K562 (cell line): Measurements from ENCODE around the gene TACR2.

Experiments
- ARNT ChIP-seq, 2 experiments: fragments of 450-650 bp; IDR thresholded peaks; 2 replicates each; pipeline ENCODE4 v1.6.1; 2016; ENCODE audit warnings: mild to moderate bottlenecking in 1 of 2
- CHD4 ChIP-seq: fragments of 200-600 bp; sonication (generic); IDR thresholded peaks from 3 replicates; pipeline ENCODE4 v1.6.1; 2012; ENCODE audit warnings: low read depth, mild to moderate bottlenecking, mixed read lengths, low read length, inconsistent platforms; ENCODE audit not compliant: insufficient read depth, insufficient replicate concordance, poor library complexity, severe bottlenecking
- CREM ChIP-seq: IDR thresholded peaks from 2 replicates; pipeline ENCODE4 v1.6.1; 2014; ENCODE audit warnings: antibody characterized with exemption, low read depth
- FOXA1 ChIP-seq: fragments of 450-650 bp; IDR thresholded peaks from 2 replicates; pipeline ENCODE4 v1.6.1; 2016; ENCODE audit warnings: mild to moderate bottlenecking, borderline replicate concordance
- PHF8 ChIP-seq: fragments of 200-600 bp; sonication (generic); IDR thresholded peaks from 2 replicates; pipeline ENCODE4 v1.6.1; 2012; ENCODE audit warnings: mixed run types, mild to moderate bottlenecking, inconsistent platforms, low read length, moderate library complexity, borderline replicate concordance
- RUNX1 ChIP-seq: sonication (generic); IDR thresholded peaks from 2 replicates; pipeline ENCODE4 v1.6.1; 2016; ENCODE audit warnings: antibody characterized with exemption, low read depth
- ZNF561 ChIP-seq: fragments of 450-650 bp; formaldehyde crosslinking; conservative IDR thresholded peaks from 2 replicates; pipeline ENCODE4 v1.4.0; 2020; ENCODE audit warnings: mild to moderate bottlenecking, moderate library complexity
- TF ChIP-seq, protein P1 (sequence below): conservative IDR thresholded peaks from 2 replicates; pipeline ENCODE4 v1.6.1; 2011; ENCODE audit warnings: low read depth, mild to moderate bottlenecking, low read length; ENCODE audit not compliant: control insufficient read depth
- TF ChIP-seq, protein P2 (sequence below): sonication (generic); formaldehyde crosslinking; IDR thresholded peaks from 2 replicates; pipeline ENCODE4 v1.8.1; 2023; ENCODE audit warnings: mild to moderate bottlenecking, missing genetic modification reagents, moderate library complexity
- TF ChIP-seq, protein P3 (sequence below), 3 experiments: IDR thresholded peaks in 2 of 3; conservative IDR thresholded peaks in 1 of 3; 2 replicates each; pipeline ENCODE4 v1.5.1; 2011 to 2012; ENCODE audit warnings: low read length in 3 of 3, mild to moderate bottlenecking in 3 of 3, control low read depth in 2 of 3, improper control_type of control experiment in 1 of 3, inconsistent platforms in 1 of 3, low read depth in 1 of 3, mixed read lengths in 1 of 3, moderate library complexity in 1 of 3; ENCODE audit not compliant: insufficient read depth in 2 of 3

DNA sequence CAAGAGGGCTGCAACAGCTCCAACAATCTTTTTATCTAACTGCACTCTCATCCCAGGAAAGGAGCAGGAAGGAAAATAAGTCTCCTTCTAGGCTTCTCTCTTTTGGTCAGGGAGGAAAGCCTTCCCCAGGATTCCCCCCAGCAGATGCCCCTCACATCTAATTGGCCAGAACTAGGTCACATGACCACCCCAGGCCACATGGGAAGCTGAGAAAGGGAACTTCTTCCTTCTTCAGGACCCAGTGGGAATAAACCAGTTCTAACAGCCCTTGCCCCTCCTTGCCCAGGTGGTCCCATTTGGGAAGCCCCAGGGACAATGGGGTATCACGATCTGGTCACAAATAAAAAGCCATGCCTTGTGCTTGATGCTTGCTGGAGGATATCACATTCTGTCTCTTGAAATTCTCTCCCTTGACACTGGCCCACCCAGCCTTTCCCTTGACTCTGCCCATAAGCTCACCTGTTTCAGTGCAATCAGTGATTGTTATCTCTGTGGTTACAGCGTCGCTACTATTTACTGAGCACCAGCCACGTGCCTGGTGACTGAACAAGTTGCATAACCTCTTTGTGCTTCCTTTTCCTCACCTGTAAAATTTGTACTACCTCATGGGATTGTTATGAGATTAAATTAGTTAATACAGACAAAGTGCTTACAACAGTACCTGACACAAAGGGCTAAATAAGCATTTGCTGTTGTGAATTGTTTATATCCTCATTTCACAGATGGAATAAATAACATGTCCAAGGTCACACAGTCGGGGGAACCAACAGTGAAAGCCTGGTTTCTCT, 9.0 kb upstream of the TACR2 start:
- TF ChIP-seq ZNF561 (CRISPR knock-in tag) (no peak), FOXA1 (no peak), CHD4 (no peak), ARNT (IDR thresholded peaks at IDR 0.05) (no peak), PHF8 (no peak), CREM (no peak), RUNX1 (no peak)
- TF ChIP-seq, protein P1, sequence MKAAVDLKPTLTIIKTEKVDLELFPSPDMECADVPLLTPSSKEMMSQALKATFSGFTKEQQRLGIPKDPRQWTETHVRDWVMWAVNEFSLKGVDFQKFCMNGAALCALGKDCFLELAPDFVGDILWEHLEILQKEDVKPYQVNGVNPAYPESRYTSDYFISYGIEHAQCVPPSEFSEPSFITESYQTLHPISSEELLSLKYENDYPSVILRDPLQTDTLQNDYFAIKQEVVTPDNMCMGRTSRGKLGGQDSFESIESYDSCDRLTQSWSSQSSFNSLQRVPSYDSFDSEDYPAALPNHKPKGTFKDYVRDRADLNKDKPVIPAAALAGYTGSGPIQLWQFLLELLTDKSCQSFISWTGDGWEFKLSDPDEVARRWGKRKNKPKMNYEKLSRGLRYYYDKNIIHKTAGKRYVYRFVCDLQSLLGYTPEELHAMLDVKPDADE, result no peak
- TF ChIP-seq, protein P2, sequence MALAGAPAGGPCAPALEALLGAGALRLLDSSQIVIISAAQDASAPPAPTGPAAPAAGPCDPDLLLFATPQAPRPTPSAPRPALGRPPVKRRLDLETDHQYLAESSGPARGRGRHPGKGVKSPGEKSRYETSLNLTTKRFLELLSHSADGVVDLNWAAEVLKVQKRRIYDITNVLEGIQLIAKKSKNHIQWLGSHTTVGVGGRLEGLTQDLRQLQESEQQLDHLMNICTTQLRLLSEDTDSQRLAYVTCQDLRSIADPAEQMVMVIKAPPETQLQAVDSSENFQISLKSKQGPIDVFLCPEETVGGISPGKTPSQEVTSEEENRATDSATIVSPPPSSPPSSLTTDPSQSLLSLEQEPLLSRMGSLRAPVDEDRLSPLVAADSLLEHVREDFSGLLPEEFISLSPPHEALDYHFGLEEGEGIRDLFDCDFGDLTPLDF (CRISPR knock-in tag), result no peak
- TF ChIP-seq, protein P3, sequence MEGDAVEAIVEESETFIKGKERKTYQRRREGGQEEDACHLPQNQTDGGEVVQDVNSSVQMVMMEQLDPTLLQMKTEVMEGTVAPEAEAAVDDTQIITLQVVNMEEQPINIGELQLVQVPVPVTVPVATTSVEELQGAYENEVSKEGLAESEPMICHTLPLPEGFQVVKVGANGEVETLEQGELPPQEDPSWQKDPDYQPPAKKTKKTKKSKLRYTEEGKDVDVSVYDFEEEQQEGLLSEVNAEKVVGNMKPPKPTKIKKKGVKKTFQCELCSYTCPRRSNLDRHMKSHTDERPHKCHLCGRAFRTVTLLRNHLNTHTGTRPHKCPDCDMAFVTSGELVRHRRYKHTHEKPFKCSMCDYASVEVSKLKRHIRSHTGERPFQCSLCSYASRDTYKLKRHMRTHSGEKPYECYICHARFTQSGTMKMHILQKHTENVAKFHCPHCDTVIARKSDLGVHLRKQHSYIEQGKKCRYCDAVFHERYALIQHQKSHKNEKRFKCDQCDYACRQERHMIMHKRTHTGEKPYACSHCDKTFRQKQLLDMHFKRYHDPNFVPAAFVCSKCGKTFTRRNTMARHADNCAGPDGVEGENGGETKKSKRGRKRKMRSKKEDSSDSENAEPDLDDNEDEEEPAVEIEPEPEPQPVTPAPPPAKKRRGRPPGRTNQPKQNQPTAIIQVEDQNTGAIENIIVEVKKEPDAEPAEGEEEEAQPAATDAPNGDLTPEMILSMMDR (IDR thresholded peaks at IDR 0.05 in 2 of 3, conservative IDR thresholded peaks at IDR 0.05 in 1 of 3; ENCODE audit: insufficient read depth in 2 of 3, low read depth in 1 of 3, low read length in 3 of 3), result no peak
